Fibroblast of skin of right biceps (primary cell): ENCODE data around the gene SLC26A6.
A peak's percentile ranks its signal among the peaks of the same experiment; 100 is the strongest.

Source experiments
- DNase-seq: peaks from one replicate; pipeline ENCODE4 v3.0.0-alpha.2; 2013

The SLC26A6 gene

GRCh38 chr3:48635222-48636021 is at the start of gene SLC26A6:
Gene SLC26A6, minus strand, starts transcription at chr3:48635461. Its CDS starts 68 bp downstream, at chr3:48635393.
- DNase-seq = peak; percentile 95

DNA sequence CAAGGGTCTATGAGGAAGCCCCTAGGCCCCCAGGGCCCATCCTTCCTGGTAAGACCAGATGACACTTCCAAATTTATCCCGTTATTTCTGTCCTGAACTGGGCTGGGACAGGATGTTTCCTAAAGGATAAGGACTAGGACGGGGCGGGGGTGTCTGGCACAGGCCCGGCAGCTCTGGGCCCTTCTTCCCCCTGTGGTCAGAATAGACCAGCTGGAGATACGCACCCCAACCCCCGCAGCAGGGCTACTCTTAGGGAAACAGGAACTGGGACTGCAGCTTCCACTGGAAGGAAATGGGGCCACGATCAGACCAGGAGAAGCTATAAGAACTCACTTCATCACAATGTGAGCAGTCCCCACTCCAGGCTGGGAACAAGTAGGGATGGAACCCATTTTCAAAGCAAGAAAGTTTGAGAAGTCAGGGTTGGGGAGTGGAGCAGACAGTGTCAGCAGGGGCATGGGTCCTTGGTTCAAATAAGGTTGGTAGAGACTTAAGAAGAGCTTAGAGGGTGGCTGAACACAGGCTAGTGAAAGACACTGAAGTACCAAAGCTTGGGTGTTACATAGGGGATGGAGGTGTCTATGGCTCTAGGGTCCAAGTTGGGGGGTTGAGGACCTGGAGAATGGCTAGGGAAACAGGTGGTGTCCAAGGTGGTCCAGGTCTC is 49.4 kb upstream of the SLC26A6 start:
- DNase-seq = no peak

GRCh38 chr3:48684054-48684349 is 48.7 kb upstream of the SLC26A6 start:
- no peak for DNase-seq

DNA sequence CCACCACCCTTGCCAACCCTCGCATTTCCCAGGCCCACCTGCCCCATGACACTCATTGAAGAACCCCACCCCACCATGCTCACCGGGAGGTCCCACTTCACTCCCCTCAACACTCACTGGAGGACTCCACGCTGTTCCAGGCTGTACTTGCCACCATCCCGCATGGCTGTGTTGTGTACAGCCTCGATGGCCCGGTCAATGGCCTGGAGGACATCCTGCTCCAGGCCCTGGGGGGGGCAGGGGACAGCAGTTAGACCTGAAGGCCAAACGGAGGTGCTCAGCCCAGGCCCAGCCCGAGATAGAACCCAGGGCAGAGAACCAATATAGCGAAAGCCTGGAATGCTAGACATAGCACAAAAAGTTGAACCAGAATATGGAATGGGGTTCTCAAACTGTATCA is 47.5 kb upstream of the SLC26A6 start:
- DNase-seq = no peak

- DNase-seq = no peak
Observed at GRCh38 chr3:48681974-48682610, 46.8 kb upstream of the SLC26A6 start.

- DNase-seq = no peak
Observed at GRCh38 chr3:48681541-48681880, 46.2 kb upstream of the SLC26A6 start.

GRCh38 chr3:48680811-48681540 is 45.7 kb upstream of the SLC26A6 start:
- no peak for DNase-seq

DNA sequence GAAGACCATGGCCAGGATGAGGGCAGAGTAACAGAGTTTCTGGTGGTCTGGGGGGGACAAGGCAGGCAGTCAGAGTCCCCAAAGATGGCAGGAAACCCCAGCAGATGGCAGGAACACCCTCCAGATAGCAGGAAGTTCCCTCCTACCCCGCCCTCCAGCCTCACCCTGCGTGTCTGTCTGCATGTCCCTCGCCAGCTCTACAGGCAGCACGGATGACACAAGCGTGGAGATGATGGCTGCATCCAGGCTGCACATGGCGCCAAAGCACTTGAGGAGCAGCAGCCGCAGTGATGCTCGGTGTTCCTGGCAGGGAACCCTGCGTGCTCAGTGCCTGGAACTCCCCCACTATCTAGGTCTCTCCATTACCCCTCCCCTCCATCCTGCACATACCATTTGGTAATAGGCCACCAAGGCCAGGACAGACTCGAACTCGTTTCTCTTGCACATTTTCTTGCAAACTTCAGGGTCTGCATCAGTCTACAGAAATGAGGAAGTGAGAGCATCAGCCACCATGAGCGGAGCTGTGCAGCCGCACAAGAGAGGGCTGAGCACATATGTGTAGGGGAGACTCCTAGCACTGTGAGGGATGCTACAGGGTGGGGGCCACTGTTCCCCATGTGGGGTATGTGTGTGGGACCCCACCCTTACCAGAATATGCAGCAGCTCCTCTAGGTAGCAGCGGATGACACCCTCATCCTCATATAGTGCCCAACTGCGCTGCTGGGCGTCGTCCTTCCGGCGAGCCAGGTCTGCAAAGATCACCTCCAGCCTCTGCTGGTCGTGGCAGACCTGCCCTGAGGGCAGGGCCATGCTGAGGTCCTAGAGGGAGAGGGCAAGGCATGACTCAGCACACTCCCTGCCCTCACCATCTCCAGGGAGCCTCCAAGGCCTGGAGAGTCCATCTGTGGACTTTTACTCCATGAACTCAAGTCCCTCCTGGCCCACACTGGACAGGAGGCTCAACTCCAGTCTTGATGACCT is 44.4 kb upstream of the SLC26A6 start:
- no peak for DNase-seq

GRCh38 chr3:48678566-48679380 is 43.5 kb upstream of the SLC26A6 start:
- no peak for DNase-seq

GRCh38 chr3:48678056-48678455 is 42.8 kb upstream of the SLC26A6 start:
- DNase-seq = peak; percentile 36

DNA sequence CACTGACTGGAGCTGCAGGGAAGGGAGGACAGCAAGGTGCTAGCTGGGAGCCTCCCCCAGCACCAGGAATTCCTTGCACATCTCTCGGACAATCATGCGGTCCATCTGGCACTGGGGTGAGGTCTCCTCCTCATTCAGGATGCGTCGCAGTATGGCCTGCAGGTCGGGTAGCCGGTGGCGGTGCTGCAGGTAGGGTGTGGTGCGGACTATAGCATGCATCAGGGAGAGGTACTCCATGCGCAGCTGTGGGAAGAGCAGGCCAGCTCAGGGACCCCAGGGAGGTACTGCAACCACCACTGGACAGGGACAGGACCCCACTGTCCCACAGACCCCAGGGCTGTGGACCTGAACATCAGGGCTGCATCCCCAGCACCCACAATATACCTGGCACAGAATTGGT is 39.2 kb upstream of the SLC26A6 start:
- DNase-seq = no peak

DNA sequence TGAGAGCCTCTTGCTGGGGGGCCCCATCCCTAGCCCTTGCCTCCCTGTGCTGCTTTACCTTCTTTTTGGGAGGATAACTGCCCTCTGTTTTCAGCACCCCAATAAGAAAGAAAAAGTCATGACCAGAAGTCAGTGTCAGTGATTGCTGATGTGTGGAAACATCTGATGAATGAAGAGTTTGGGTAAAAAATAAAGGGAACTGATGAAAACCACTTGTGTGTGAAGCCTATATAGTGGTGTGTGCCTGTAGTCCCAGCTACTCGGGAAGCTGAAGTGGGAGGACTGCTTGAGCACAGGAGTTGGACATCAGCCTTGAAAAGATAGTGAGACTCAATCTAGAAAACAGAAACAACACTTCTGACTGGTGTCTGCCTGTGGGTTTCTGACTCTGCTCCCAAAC is 37.3 kb upstream of the SLC26A6 start:
- DNase-seq = no peak

- no peak for DNase-seq
Observed at GRCh38 chr3:48664929-48665328, 29.7 kb upstream of the SLC26A6 start.

- no peak for DNase-seq
Observed at GRCh38 chr3:48664313-48664644, 29.0 kb upstream of the SLC26A6 start.

DNA sequence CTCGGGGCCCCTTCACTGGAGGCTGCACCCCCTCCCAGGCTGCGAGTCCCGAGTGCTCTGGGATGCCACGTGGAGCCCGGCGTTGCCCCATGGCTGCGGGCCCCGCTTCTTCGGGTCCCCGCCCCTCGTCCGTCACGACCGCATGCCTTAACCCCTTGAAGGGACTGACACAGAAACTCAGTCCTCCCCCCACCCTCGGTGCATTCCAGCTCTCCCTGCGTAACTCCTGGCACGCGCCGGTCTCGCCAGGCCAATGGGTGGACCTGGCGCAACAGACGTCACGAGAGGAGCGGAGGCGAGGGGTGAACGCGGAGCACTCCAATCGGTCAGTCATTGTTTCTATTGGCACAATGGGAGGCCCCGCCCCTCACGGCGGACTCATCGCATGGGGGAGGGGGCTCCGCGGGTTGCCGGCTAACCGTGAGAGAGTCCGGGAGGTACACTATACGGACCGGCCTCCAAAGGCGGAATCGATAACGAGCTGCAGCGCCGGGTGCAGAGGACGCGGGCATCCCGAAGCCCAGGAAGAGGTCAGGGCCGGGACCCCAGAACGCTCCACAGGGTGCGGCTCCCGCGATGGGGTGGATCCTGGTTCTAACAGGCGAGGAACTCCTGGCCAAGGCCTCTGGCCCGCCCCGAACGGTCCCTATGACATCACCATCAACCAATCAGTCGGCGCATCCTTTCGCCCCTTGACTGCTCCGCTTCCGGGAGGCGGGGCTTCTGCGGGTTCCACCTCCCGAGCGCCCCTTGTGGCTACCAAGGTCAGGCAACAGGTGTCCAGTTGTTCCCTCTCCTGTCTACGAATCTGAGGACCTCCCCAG is 28.4 kb upstream of the SLC26A6 start:
- peak; percentile 94 for DNase-seq

DNA sequence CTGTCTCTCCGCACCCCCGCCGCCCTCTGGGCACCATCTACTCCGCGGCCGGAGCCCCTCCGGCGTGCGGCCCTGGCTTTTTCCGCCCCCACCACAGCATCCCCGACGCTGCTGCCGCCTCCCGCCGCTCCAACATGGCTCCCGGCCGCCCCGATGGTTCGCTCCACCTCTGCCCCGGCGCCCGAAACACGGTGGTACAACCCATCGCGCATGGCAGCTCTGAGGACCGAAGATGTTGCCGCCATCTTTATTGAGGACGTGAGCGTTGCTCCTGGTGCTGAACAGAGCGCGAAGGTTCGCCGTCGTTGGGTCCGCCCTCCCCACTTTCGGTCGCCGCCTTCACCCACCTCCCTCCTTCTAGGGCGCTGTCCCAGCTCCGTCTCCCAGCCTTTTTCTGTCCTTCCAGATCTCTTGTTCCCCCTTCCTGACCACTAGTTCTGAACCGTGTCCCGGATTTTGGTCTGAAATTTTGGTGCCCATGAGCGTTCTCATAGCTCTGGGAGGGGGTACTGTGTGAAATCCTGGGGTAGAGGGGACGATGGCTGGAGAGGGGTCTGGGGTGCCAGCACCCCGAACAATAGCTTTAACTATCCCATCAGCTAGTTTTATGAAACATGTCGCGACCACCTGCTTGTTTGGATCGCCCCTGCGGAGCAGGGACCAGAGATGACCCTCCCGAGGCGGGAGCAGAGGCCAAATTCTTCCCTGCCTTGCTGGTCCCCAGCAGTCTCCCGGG is 27.7 kb upstream of the SLC26A6 start, which contains the start of gene CELSR3:
TSS of gene CELSR3 (minus strand) at position 134 of the 736 bp plus-strand sequence. CDS start 252 bp downstream, outside the sequence.
- DNase-seq = peak; percentile 86

DNA sequence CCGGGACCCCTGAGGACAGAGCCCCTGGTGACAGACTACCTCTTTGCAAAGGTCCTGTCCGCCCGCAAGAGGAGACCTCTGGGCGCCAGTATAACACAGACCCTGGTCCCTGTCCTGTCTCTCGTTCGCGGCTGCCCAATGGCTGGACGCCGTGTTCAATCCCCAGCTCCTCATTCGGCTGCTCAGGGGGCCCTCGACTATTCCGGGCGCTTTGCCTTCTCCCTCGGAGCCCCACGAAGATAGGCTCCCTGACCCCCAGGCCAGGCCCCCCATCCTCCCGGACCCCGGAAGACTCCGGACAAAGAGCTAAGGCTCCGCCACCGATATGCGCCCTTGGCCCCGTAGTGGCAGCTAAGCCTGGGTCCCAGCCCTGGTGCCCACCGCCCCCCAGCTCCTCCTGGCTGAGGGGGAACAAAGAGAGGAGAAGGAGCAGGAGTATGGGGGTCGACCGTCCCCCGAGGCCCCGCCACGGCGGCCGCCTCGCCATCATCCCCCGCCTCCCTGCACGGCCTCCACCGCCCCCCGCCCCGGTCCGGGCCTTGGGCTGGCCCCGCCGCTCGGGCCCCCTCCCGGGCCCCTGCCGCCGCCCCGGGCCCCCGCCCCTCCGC is 27.0 kb upstream of the SLC26A6 start:
- no peak for DNase-seq

DNA sequence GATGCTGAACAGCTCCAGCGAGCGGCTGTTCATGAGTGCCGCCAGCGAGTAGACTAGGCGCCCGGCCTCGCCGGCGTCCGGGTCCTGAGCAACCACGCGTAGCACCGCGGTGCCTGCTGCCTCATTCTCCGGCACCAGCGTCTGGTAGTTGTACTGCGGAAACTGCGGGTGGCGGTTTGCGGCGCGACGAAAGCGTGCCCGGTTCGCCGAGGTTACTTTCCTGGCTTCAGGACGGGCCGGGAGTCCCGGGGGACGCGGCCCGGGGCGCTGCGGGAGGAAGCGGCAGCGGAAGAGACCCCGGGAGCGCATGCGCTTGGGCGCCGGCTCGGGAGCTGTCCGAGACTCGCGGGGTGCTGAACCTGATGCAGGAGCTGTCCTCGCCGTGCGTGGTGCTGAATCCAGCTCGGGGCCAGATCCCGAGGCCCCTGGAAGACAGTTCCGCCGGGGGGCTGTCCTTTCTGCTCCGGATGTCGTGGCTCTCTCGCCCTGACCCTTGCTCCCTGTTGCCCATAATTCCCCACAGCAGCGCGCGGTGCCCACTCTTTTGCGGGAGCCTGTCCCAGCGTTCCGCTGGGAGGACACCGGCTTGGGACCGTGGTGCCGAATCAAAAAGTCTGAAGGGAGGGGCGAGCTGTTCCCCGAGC is 26.4 kb upstream of the SLC26A6 start:
- DNase-seq = peak; percentile 44
